ENCODE measurements around the gene GRAMD1C. TPM values are rescaled to one million over a fixed set of nuclear protein-coding genes. Genes with fewer than 3 reads are reported as not detected.

The GRAMD1C gene
- polyA plus RNA-seq, 2 of the 4 experiments (the other 2 are of a cell fraction) = 0.32 to 0.59 TPM

DNA sequence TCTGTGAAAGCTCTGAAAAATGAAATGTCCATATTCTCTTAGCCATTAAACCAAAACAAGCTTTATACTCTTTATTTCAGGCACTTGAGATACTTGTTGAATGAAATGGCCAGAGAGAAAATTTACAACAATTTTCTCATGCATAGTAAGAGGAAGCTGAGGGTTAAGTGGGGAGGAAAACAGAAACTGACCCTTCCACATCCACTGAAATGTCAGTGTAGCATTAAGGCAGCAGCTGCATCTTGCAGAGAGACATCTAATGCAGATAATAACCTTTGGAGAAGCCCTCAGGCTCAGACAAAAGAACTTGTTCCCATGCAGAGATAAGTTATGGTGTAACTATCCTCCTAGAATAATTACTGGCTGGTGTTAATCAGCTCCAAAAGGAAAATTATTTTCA lies 143.2 kb downstream of the GRAMD1C start:
- no peak for TF ChIP-seq PHF8 (IDR thresholded peaks at IDR 0.05; ENCODE audit: borderline replicate concordance, low read depth)
- TF ChIP-seq, protein P1, sequence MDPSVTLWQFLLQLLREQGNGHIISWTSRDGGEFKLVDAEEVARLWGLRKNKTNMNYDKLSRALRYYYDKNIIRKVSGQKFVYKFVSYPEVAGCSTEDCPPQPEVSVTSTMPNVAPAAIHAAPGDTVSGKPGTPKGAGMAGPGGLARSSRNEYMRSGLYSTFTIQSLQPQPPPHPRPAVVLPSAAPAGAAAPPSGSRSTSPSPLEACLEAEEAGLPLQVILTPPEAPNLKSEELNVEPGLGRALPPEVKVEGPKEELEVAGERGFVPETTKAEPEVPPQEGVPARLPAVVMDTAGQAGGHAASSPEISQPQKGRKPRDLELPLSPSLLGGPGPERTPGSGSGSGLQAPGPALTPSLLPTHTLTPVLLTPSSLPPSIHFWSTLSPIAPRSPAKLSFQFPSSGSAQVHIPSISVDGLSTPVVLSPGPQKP (IDR thresholded peaks at IDR 0.05; ENCODE audit: low read depth, low read length) = no peak
- TF ChIP-seq BHLHE40 (IDR thresholded peaks at IDR 0.05; ENCODE audit: low read depth, low read length) = no peak
- no peak for TF ChIP-seq TFCP2L1 (CRISPR knock-in tag; IDR thresholded peaks at IDR 0.05)
- no peak for TF ChIP-seq EHF (CRISPR knock-in tag; IDR thresholded peaks at IDR 0.05)
- TF ChIP-seq, protein P2, sequence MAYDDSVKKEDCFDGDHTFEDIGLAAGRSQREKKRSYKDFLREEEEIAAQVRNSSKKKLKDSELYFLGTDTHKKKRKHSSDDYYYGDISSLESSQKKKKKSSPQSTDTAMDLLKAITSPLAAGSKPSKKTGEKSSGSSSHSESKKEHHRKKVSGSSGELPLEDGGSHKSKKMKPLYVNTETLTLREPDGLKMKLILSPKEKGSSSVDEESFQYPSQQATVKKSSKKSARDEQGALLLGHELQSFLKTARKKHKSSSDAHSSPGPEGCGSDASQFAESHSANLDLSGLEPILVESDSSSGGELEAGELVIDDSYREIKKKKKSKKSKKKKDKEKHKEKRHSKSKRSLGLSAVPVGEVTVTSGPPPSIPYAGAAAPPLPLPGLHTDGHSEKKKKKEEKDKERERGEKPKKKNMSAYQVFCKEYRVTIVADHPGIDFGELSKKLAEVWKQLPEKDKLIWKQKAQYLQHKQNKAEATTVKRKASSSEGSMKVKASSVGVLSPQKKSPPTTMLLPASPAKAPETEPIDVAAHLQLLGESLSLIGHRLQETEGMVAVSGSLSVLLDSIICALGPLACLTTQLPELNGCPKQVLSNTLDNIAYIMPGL (CRISPR knock-in tag; IDR thresholded peaks at IDR 0.05; ENCODE audit: borderline replicate concordance) = no peak
- no peak for TF ChIP-seq EP300 (IDR thresholded peaks at IDR 0.05)
- TF ChIP-seq RFX5 (IDR thresholded peaks at IDR 0.05) = no peak
- TF ChIP-seq, protein P3, sequence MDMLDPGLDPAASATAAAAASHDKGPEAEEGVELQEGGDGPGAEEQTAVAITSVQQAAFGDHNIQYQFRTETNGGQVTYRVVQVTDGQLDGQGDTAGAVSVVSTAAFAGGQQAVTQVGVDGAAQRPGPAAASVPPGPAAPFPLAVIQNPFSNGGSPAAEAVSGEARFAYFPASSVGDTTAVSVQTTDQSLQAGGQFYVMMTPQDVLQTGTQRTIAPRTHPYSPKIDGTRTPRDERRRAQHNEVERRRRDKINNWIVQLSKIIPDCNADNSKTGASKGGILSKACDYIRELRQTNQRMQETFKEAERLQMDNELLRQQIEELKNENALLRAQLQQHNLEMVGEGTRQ (IDR thresholded peaks at IDR 0.05) = no peak
- TF ChIP-seq NFE2L2 (conservative IDR thresholded peaks at IDR 0.05; ENCODE audit: low read length) = no peak
- TF ChIP-seq ZFP36 (IDR thresholded peaks at IDR 0.05; ENCODE audit: borderline replicate concordance, partially characterized antibody) = no peak
- no peak for TF ChIP-seq CBX8 (IDR thresholded peaks at IDR 0.05)
- TF ChIP-seq NR3C1 (IDR thresholded peaks at IDR 0.05) = no peak
- no peak for TF ChIP-seq NPAS2 (CRISPR knock-in tag; IDR thresholded peaks at IDR 0.05; ENCODE audit: borderline replicate concordance)
- no peak for TF ChIP-seq KDM5A (IDR thresholded peaks at IDR 0.05)
- no peak for TF ChIP-seq SREBF2 (IDR thresholded peaks at IDR 0.05)
- no peak for DNase-seq (ENCODE audit: low read depth in 1 of 2, low spot score in 1 of 2)
- Histone ChIP-seq H3K4me2 (no peak overlapping the region), H3K4me1 (no peaks in the 10 kb centered on the region), H3K4me3 (no peak overlapping the region), H3K9me3 (no peaks in the 10 kb centered on the region), H3K27ac (no peak overlapping the region)
- FAIRE-seq = no peak
- ChIA-PET POLR2A (no interaction called here), CTCF (no interaction called here)
- ATAC-seq = no peak

- ChIA-PET POLR2A (no interaction called here), CTCF (interaction anchor here (0.8 kb wide), 1 partner anchor 353 kb away, joined by 3 read pairs; no protein-coding TSS in a partner anchor)
- Histone ChIP-seq H3K4me2 (no peak overlapping the region), H3K4me3 (no peak overlapping the region), H3K4me1 (no peaks in the 10 kb centered on the region), H3K27ac (no peak overlapping the region), H3K9me3 (no peaks in the 10 kb centered on the region)
- ATAC-seq (no peak), DNase-seq (ENCODE audit: low read depth in 1 of 2, low spot score in 1 of 2) (no peak), FAIRE-seq (no peak)
- 85% methylated on average over 3 of the region's 3 CpGs for WGBS (ENCODE audit: missing lambda C conversion rate)
- TF ChIP-seq POLR2AphosphoS2 (conservative IDR thresholded peaks at IDR 0.05; ENCODE audit: low read length) (no peak), CBX8 (IDR thresholded peaks at IDR 0.05) (no peak), MAFK (IDR thresholded peaks at IDR 0.05; ENCODE audit: partially characterized antibody) (peak; percentile 87)
These were observed 145.0 kb downstream of the GRAMD1C start for GRCh38 chr3:113983544-113983943.

GRCh38 chr3:113985541-113985940 lies 147.0 kb downstream of the GRAMD1C start:
- DNase-seq (ENCODE audit: low read depth in 1 of 2, low spot score in 1 of 2) = no peak
- 80% methylated on average over 4 of the region's 4 CpGs for WGBS (ENCODE audit: missing lambda C conversion rate)
- ChIA-PET CTCF (interaction anchor here (1.4 kb wide), 1 partner anchor 16 kb away, joined by 4 read pairs; no protein-coding TSS in a partner anchor), POLR2A (no interaction called here)
- Histone ChIP-seq H3K27ac (no peak overlapping the region), H3K4me2 (no peak overlapping the region), H3K4me3 (no peak overlapping the region), H3K4me1 (no peaks in the 10 kb centered on the region), H3K9me3 (no peaks in the 10 kb centered on the region)
- no peak for ATAC-seq
- no peak for TF ChIP-seq CHD4 (IDR thresholded peaks at IDR 0.05; ENCODE audit: borderline replicate concordance)
- no peak for FAIRE-seq

Other genes with a start within 250 kb of the GRAMD1C start
- 11.3 and 11.5 TPM in 2 replicates for gene USF3, start 142.1 kb upstream of the GRAMD1C start, polyA plus RNA-seq (2011; rRNA removed)
- gene USF3, start 142.1 kb upstream of the GRAMD1C start, polyA plus RNA-seq (2017; fragmentation: RNase III; extraction: RNeasy Plus Mini Kit Qiagen cat#74134 plus additional on column Dnase treatment) = 1.8 to 1.9 TPM (median 1.8 TPM) in 3 replicates
- 107 and 141 TPM in 2 replicates for gene NAA50, start 92.5 kb upstream of the GRAMD1C start, polyA plus RNA-seq (2011; rRNA removed)
- 168 to 180 TPM (median 169 TPM) in 3 replicates for gene NAA50, start 92.5 kb upstream of the GRAMD1C start, polyA plus RNA-seq (2017; fragmentation: RNase III; extraction: RNeasy Plus Mini Kit Qiagen cat#74134 plus additional on column Dnase treatment)
- gene ATP6V1A, start 91.8 kb upstream of the GRAMD1C start, polyA plus RNA-seq (2011; rRNA removed) = 37.5 and 39.8 TPM in 2 replicates
- 22.6 to 23.4 TPM (median 23.2 TPM) in 3 replicates for gene ATP6V1A, start 91.8 kb upstream of the GRAMD1C start, polyA plus RNA-seq (2017; fragmentation: RNase III; extraction: RNeasy Plus Mini Kit Qiagen cat#74134 plus additional on column Dnase treatment)
- gene ZDHHC23, start 109.2 kb downstream of the GRAMD1C start, polyA plus RNA-seq (2011; rRNA removed) = 4.0 and 5.8 TPM in 2 replicates
- gene ZDHHC23, start 109.2 kb downstream of the GRAMD1C start, polyA plus RNA-seq (2017; fragmentation: RNase III; extraction: RNeasy Plus Mini Kit Qiagen cat#74134 plus additional on column Dnase treatment) = 2.8 to 3.6 TPM (median 3.1 TPM) in 3 replicates
- 4.6 and 5.0 TPM in 2 replicates for gene CCDC191, start 217.7 kb downstream of the GRAMD1C start, polyA plus RNA-seq (2011; rRNA removed)
- gene CCDC191, start 217.7 kb downstream of the GRAMD1C start, polyA plus RNA-seq (2017; fragmentation: RNase III; extraction: RNeasy Plus Mini Kit Qiagen cat#74134 plus additional on column Dnase treatment) = 2.3 to 3.0 TPM (median 2.5 TPM) in 3 replicates
- 26.2 and 33.9 TPM in 2 replicates for gene QTRT2, start 217.9 kb downstream of the GRAMD1C start, polyA plus RNA-seq (2011; rRNA removed)
- gene QTRT2, start 217.9 kb downstream of the GRAMD1C start, polyA plus RNA-seq (2017; fragmentation: RNase III; extraction: RNeasy Plus Mini Kit Qiagen cat#74134 plus additional on column Dnase treatment) = 23.5 to 26.8 TPM (median 23.8 TPM) in 3 replicates